Osteocyte (in vitro differentiated cells): ENCODE results near the gene SOBP. TPM values are rescaled to one million over a fixed set of nuclear protein-coding genes. Genes with fewer than 3 reads are reported as not detected.

Experiments
- DNase-seq: peaks from one replicate; pipeline ENCODE4 v3.0.0; 2021; ENCODE audit warnings: mixed read lengths; ENCODE audit not compliant: unreplicated experiment; ENCODE audit errors: extremely low spot score
- H3K27ac Mint-ChIP-seq: one replicate; pipeline ENCODE4 v1.8.0; 2021; ENCODE audit warnings: mild to moderate bottlenecking, mixed read lengths; ENCODE audit not compliant: unreplicated experiment
- H3K27me3 Mint-ChIP-seq: one replicate; pipeline ENCODE4 v1.8.0; 2021; ENCODE audit warnings: mixed read lengths; ENCODE audit not compliant: unreplicated experiment
- H3K36me3 Mint-ChIP-seq: one replicate; pipeline ENCODE4 v1.8.0; 2021; ENCODE audit warnings: mixed read lengths; ENCODE audit not compliant: unreplicated experiment
- H3K4me1 Mint-ChIP-seq: one replicate; pipeline ENCODE4 v1.8.0; 2021; ENCODE audit warnings: mixed read lengths; ENCODE audit not compliant: unreplicated experiment
- H3K4me3 Mint-ChIP-seq: one replicate; pipeline ENCODE4 v1.8.0; 2021; ENCODE audit warnings: mild to moderate bottlenecking, moderate library complexity, mixed read lengths; ENCODE audit not compliant: unreplicated experiment
- H3K9me3 Mint-ChIP-seq: one replicate; pipeline ENCODE4 v1.8.0; 2021; ENCODE audit warnings: mixed read lengths; ENCODE audit not compliant: unreplicated experiment
- total RNA-seq: library from RNA; stranded (reverse); gene quantifications from 2 replicates; pipeline ENCODE4 v1.2.1, GENCODE V29; 2021
- TF ChIP-seq, protein P1 (sequence below): fragments of 200-600 bp; sonication (generic); IDR thresholded peaks from 2 replicates; pipeline ENCODE4 v1.5.0; 2021; ENCODE audit warnings: antibody characterized with exemption, mild to moderate bottlenecking, moderate library complexity

Gene SOBP
- total RNA-seq, 1 donor from 2014 or later = 7.4 TPM

DNA sequence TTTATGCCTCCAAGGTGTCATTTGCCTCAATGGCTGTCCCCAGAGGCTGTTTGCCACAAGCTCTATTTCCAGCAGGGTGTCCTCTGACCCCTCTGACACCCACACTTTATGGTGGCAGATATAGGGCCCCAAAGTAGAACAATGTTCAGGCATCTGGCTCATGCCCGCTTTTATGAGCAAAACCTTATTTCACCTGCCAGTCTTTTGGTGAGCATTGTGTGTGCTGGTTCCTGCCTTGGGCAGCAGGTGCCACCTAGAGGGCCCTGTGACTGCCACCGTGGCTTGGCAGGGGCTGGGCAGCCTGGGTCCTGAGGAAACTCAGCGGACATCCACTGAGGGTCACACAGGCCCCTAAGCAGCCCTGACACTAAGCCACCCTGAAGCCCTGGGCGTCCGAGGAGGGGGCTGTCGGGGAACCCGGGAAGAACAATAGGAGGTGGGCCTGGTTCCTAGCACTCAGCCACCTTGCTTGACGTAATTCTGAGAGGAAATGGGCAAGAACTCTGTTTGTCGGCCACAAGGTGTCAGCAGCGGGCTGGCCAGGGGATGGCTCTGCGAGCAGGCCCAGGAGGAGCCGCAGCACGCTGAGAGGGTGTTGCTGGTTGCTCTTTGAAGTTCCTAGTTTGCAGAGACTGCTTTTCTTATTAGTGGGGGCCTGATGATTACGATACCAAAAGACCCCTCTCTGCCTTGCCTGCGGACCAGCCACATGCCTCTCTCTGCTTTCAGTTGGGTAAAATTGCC, 185.2 kb downstream of the SOBP start:
- H3K36me3 Mint-ChIP-seq = no peaks in the 10 kb centered on the region
- H3K9me3 Mint-ChIP-seq = no peaks in the 10 kb centered on the region
- TF ChIP-seq, protein P1, sequence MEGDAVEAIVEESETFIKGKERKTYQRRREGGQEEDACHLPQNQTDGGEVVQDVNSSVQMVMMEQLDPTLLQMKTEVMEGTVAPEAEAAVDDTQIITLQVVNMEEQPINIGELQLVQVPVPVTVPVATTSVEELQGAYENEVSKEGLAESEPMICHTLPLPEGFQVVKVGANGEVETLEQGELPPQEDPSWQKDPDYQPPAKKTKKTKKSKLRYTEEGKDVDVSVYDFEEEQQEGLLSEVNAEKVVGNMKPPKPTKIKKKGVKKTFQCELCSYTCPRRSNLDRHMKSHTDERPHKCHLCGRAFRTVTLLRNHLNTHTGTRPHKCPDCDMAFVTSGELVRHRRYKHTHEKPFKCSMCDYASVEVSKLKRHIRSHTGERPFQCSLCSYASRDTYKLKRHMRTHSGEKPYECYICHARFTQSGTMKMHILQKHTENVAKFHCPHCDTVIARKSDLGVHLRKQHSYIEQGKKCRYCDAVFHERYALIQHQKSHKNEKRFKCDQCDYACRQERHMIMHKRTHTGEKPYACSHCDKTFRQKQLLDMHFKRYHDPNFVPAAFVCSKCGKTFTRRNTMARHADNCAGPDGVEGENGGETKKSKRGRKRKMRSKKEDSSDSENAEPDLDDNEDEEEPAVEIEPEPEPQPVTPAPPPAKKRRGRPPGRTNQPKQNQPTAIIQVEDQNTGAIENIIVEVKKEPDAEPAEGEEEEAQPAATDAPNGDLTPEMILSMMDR = peak; percentile 92
- DNase-seq = peak; percentile 93
- H3K27me3 Mint-ChIP-seq = no peaks in the 10 kb centered on the region
- no peak overlapping the region for H3K4me3 Mint-ChIP-seq
- H3K4me1 Mint-ChIP-seq = peaks cover 10% of the 10 kb centered on the region
- H3K27ac Mint-ChIP-seq = peak overlapping the region; percentile 44

DNA sequence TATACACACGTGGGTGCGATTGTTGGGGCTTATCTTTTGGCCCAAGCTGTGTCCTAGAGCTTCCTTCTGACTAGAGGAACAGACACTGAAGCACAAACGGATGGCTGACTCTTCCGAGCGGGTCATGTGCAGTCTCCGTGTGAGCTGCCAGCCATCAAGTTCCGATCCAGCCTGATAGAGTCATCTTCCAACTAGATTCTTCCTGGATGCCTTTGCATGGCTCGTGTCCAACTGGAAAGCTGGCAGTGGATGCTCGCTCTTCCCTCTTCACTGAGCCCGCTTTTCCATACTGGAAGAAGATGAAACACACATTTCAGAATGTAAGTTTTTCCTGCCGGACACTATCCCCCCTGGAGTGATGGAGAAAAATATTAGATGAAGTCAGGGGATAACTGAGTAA, 186.1 kb downstream of the SOBP start:
- TF ChIP-seq, protein P1 = no peak
- H3K36me3 Mint-ChIP-seq = no peaks in the 10 kb centered on the region
- peaks cover 4% of the 10 kb centered on the region for H3K4me1 Mint-ChIP-seq
- DNase-seq = no peak
- H3K4me3 Mint-ChIP-seq = no peak overlapping the region
- H3K9me3 Mint-ChIP-seq = no peaks in the 10 kb centered on the region
- no peak overlapping the region for H3K27ac Mint-ChIP-seq
- no peaks in the 10 kb centered on the region for H3K27me3 Mint-ChIP-seq

DNA sequence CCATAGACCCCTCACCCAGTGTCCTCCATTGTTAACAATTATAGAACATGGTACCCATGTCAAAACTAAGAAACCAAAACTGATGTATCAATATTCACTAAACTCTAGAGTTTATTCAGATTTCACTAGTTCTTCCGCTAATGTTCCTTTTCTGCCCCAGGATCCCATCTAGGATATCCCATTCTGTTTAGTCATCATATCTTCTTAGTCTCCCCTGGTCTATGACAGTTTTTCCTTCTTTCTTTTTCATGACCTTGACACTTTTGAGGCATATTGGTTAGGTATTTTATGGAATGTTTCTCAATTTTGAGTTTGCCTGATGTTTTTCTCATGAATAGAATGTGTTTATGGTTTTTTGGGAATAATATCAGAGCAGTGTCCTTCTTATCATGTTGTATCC, 187.5 kb downstream of the SOBP start:
- no peak for DNase-seq
- TF ChIP-seq, protein P1 = no peak
- no peaks in the 10 kb centered on the region for H3K27me3 Mint-ChIP-seq
- no peaks in the 10 kb centered on the region for H3K36me3 Mint-ChIP-seq
- H3K27ac Mint-ChIP-seq = no peak overlapping the region
- H3K4me1 Mint-ChIP-seq = peaks cover 3% of the 10 kb centered on the region
- H3K4me3 Mint-ChIP-seq = no peak overlapping the region
- no peaks in the 10 kb centered on the region for H3K9me3 Mint-ChIP-seq

DNA sequence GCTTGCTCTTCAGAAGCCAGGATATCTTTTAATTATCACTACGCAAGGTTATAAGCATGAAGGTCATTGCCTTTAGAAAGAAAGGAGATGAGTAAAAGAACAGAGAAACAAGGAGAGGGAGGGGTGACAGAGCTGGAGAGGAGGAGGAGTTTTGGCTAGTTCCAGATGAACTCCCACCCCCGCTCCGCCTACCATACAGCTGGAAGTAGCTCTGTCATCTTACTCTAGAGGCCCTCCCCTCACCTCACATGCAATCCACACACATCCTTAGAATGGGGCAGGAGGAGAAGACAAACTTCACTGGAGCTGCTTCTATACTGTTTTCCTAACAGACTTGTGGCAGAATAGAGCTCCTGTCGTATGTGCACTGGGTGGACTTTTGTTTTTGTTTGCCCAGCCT, 189.5 kb downstream of the SOBP start:
- no peak overlapping the region for H3K27ac Mint-ChIP-seq

DNA sequence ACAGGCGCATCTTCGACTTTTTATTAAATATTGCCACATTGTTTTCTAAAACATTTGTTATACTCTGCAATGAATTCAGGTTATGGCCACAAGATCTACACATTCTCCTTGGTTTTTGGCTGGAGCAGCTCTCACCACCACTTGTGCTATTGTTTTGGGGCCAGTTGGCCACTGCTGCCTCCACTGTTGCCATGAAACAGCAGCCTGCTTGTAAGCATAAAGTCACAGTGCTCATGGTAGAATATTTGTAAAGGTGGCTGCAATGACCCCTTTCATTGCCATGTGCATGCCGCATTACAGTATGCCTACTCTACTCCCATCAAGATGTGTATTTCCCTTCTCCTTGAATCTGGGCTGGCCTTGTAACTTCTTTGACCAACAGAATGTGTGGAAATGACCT, 192.8 kb downstream of the SOBP start:
- Mint-ChIP-seq H3K36me3 (no peaks in the 10 kb centered on the region), H3K27me3 (no peaks in the 10 kb centered on the region), H3K9me3 (no peaks in the 10 kb centered on the region), H3K4me3 (no peak overlapping the region), H3K4me1 (no peaks in the 10 kb centered on the region), H3K27ac (no peak overlapping the region)
- no peak for DNase-seq
- TF ChIP-seq, protein P1 = no peak

More for the DNA sequence above, 189.5 kb downstream of the SOBP start:
- DNase-seq = no peak
- Mint-ChIP-seq H3K36me3 (no peaks in the 10 kb centered on the region), H3K27me3 (no peaks in the 10 kb centered on the region), H3K4me3 (no peak overlapping the region), H3K4me1 (peaks cover 3% of the 10 kb centered on the region), H3K9me3 (no peaks in the 10 kb centered on the region)
- TF ChIP-seq, protein P1 = no peak
